GM08714 (cell line): ENCODE results near the gene WNT16.

Experiments used
- H3K4me3 ChIP-seq: fragments of 200-500 bp; sonication (Bioruptor generic); 2 replicates; pipeline ENCODE4 v1.5.1; 2014; ENCODE audit warnings: mild to moderate bottlenecking, low read length, inconsistent platforms
- ZNF274 ChIP-seq: IDR thresholded peaks from 2 replicates; pipeline ENCODE4 v1.6.1; 2012; ENCODE audit warnings: mild to moderate bottlenecking, low read depth, low read length

Gene WNT16

GRCh38 chr7:121343302-121343701 is 14.5 kb downstream of the WNT16 start:
- no peak overlapping the region for H3K4me3 ChIP-seq
- no peak for TF ChIP-seq ZNF274

DNA sequence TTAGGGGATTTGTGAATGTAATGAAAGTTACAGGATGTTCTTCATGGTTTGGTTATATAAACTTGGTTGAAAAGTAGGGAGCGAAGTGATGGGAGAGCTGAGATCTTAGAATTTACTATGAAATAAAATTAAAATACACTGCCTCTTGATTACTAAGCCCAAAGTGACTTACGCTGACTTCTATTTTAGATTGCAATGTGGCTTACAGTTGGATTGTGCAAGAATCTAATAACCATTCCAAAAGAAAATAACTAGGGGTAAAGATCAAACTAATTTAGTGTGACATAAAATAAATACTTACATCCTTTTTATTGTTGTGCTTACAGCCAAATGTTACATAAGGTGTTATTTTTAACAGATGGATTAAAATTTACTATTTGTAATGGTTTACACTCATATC is 15.3 kb downstream of the WNT16 start:
- TF ChIP-seq ZNF274: no peak

DNA sequence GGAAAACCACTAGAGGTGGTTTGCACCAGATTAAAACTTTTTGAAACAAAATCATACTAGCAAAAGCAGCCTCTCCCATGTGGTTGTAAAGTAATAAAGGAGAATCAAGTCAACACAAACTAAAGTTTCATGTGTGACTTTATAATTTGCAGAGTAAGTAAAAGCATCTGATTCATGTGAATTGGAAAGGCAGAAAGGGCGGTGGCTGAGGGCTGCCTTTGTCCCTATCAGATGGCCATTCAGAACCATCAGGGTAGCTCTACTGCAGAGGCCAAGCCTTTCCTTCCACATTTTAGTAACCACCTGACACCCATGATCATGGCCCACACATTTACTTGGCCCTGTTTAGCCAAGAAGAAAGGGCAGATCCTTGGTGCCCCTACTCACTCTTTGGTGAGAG is 15.7 kb downstream of the WNT16 start:
- no peak overlapping the region for H3K4me3 ChIP-seq
- TF ChIP-seq ZNF274: no peak

More for the DNA sequence above, 15.3 kb downstream of the WNT16 start:
- H3K4me3 ChIP-seq: no peak overlapping the region

GRCh38 chr7:121351682-121352081 is 22.9 kb downstream of the WNT16 start:
- TF ChIP-seq ZNF274: no peak
- no peak overlapping the region for H3K4me3 ChIP-seq

GRCh38 chr7:121352323-121352722 is 23.5 kb downstream of the WNT16 start:
- no peak overlapping the region for H3K4me3 ChIP-seq
- TF ChIP-seq ZNF274: no peak

GRCh38 chr7:121355574-121355973 is 26.8 kb downstream of the WNT16 start:
- no peak for TF ChIP-seq ZNF274
- no peak overlapping the region for H3K4me3 ChIP-seq

GRCh38 chr7:121360564-121360963 is 31.8 kb downstream of the WNT16 start:
- no peak overlapping the region for H3K4me3 ChIP-seq
- no peak for TF ChIP-seq ZNF274

DNA sequence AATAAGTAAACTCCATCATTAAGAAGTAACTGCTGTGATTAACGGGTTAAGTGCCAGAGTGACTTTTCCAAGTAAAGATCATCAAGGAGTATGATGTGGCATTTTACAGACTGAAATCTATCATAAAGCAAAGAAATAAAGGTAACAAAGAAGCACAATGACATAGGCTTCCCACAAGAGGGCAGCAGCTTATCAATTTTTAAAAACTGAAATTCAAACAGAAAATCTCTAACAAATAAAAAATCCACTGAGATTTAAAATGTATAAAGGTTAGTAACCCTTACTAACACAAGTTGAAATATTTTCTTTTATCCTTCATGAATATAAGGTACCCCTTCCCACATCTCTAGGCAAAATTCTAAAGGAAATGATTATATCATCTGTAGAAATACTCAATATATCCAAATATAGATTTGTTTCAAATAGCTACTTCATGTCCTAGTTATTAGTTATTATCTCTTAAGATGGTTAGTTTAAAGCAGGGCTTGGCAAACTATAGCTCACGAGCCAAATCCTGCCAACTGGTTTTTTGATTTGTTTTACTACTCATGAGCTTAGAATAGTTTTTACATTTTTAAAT is 38.1 kb downstream of the WNT16 start:
- H3K4me3 ChIP-seq: no peak overlapping the region
- TF ChIP-seq ZNF274: no peak

DNA sequence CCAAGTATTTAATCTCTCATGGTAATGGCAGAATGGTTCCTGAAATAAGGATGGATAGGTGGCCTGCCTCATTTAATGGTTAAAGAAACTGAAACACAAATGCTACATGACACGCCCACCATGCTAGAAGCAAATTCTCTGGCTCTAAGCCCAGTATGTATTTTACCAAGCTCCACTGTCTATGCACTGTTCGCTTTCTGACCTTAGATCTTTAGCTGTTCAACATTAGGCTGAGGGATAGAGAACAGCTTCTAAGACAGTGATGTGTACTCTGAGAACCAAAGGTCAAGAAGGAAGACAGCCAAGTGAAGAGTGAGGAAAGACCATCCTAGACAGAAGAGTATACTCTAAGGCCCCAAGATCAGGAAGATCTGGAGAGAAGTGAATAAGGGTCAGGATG is 40.7 kb downstream of the WNT16 start:
- H3K4me3 ChIP-seq: peak overlapping the region; percentile 50
- TF ChIP-seq ZNF274: no peak

DNA sequence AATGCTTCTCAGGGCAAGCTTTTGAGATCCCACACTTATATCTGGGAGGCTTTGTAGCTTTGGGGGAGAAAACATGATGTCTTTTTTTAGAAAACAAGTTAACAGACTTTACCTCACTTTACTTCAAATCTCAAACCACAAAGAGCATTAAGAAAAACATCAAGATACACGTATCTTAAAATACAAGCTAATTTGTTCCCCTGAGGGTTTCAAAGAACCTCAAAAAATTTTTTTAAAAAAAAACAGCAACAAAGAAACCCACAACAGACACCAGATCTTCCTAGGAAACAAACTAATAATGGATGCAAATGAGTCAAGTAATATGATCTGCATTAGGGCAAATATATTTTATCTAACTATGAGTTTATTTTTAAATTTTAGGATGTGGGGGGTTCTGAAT is 42.6 kb downstream of the WNT16 start:
- no peak for TF ChIP-seq ZNF274
- H3K4me3 ChIP-seq: peak overlapping the region; percentile 25; the same call in 1 of the 2 replicates

DNA sequence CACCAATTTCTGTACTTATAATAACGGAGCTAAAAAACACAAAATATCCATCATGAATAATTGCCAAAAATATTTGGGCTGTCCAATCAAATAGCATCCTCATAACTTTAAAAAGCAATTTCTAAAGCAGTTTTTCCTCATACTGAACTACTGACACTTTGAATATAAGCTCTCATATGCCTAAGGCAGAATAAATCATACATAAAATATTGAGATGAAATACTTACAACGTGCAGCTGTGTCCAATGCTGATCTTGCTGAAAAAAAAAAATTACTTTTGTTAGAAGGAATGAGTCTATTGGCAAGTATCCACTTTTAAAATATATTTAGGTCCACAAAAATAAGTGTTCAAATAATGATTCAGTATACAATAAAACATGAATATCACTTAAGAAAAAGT is 43.1 kb downstream of the WNT16 start:
- H3K4me3 ChIP-seq: no peak overlapping the region

GRCh38 chr7:121372376-121373010 is 43.7 kb downstream of the WNT16 start:
- no peak overlapping the region for H3K4me3 ChIP-seq
- no peak for TF ChIP-seq ZNF274

More for the DNA sequence above, 43.1 kb downstream of the WNT16 start:
- no peak for TF ChIP-seq ZNF274

DNA sequence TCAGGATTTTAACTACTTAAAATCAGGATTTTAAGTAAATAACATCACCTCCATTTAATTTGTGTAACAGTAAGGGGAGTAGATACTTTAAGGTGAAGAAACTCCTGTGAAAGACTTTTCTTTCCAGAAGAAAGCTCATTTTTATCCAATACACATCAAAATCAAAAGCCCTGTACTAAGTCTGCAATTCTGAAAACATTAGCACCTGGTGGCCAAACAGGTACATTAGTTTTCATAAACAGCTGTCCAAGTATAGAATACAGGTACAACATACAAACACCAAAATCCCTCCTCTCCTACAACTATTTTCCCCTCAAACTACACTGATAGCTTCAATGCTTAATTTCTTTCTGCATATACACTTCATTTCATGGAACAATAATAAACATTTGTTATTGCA is 44.4 kb downstream of the WNT16 start:
- no peak overlapping the region for H3K4me3 ChIP-seq
- no peak for TF ChIP-seq ZNF274

DNA sequence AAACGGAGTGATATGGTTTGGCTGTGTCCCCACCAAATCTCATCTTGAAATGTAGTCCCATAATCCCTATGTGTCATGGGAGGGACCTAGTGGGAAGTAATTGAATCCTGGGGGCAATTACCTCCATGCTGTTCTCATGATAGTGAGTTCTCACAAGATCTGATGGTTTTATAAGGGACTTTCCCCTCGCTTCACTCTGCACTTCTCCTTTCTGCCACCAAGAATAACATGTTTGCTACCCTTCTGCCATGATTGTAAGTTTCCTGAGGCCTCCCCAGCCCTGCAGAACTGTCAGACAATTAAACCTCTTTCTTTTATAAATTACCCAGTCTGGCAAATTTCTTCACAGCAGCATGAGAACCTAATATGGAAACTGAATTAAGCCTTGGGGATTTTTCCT is 48.2 kb downstream of the WNT16 start:
- H3K4me3 ChIP-seq: no peak overlapping the region
- TF ChIP-seq ZNF274: no peak

GRCh38 chr7:121379930-121380329 is 51.1 kb downstream of the WNT16 start:
- H3K4me3 ChIP-seq: no peak overlapping the region
- no peak for TF ChIP-seq ZNF274

DNA sequence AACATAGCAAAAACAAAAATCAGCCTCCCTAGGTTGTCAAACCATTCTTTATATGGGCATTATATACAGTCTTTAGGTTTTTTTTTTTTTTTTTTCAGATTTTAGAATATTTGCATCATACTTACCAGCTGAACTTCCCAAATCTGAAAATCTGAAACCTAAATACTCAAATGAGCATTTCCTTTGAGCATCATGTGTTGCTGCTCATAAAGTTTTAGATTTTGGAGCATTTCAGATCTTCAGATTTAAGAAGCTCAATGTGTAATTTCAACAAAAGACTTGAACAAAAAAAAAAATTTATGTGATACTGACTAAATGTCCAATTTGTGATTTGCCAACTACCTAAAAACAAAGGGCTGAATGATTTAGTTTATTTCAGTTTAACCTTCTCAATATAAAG is 53.7 kb downstream of the WNT16 start:
- TF ChIP-seq ZNF274: no peak
- no peak overlapping the region for H3K4me3 ChIP-seq
